Panc1 (cell line): ENCODE measurements around the gene GALNT10.

Source experiments
- POLR2AphosphoS5 ChIP-seq: IDR thresholded peaks from 2 replicates; pipeline ENCODE4 v1.6.1; 2012; ENCODE audit warnings: mild to moderate bottlenecking, low read depth, low read length, moderate library complexity
- SIN3A ChIP-seq: IDR thresholded peaks from 2 replicates; pipeline ENCODE4 v1.6.1; 2012; ENCODE audit warnings: low read depth, mild to moderate bottlenecking, low read length, moderate library complexity, borderline replicate concordance; ENCODE audit not compliant: insufficient read depth
- TCF7L2 ChIP-seq: IDR thresholded peaks from 2 replicates; pipeline ENCODE4 v1.6.1; 2011; ENCODE audit warnings: mild to moderate bottlenecking, low read depth, low read length, inconsistent platforms
- TF ChIP-seq, protein P1 (sequence below): fragments of 450-650 bp; IDR thresholded peaks from 2 replicates; pipeline ENCODE4 v1.5.1; 2017; ENCODE audit warnings: mild to moderate bottlenecking
- TF ChIP-seq, protein P2 (sequence below), 2 experiments: IDR thresholded peaks; 2 replicates each; pipeline ENCODE4 v1.6.1; 2011 to 2012; ENCODE audit warnings: low read depth in 2 of 2, control low read depth in 1 of 2, low read length in 1 of 2, mild to moderate bottlenecking in 1 of 2, moderate library complexity in 1 of 2; ENCODE audit not compliant: insufficient read depth in 1 of 2

GRCh38 chr5:154298065-154298464 lies 107.5 kb downstream of the GALNT10 start:
- TF ChIP-seq, protein P1, sequence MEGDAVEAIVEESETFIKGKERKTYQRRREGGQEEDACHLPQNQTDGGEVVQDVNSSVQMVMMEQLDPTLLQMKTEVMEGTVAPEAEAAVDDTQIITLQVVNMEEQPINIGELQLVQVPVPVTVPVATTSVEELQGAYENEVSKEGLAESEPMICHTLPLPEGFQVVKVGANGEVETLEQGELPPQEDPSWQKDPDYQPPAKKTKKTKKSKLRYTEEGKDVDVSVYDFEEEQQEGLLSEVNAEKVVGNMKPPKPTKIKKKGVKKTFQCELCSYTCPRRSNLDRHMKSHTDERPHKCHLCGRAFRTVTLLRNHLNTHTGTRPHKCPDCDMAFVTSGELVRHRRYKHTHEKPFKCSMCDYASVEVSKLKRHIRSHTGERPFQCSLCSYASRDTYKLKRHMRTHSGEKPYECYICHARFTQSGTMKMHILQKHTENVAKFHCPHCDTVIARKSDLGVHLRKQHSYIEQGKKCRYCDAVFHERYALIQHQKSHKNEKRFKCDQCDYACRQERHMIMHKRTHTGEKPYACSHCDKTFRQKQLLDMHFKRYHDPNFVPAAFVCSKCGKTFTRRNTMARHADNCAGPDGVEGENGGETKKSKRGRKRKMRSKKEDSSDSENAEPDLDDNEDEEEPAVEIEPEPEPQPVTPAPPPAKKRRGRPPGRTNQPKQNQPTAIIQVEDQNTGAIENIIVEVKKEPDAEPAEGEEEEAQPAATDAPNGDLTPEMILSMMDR = no peak
- TF ChIP-seq, protein P2, sequence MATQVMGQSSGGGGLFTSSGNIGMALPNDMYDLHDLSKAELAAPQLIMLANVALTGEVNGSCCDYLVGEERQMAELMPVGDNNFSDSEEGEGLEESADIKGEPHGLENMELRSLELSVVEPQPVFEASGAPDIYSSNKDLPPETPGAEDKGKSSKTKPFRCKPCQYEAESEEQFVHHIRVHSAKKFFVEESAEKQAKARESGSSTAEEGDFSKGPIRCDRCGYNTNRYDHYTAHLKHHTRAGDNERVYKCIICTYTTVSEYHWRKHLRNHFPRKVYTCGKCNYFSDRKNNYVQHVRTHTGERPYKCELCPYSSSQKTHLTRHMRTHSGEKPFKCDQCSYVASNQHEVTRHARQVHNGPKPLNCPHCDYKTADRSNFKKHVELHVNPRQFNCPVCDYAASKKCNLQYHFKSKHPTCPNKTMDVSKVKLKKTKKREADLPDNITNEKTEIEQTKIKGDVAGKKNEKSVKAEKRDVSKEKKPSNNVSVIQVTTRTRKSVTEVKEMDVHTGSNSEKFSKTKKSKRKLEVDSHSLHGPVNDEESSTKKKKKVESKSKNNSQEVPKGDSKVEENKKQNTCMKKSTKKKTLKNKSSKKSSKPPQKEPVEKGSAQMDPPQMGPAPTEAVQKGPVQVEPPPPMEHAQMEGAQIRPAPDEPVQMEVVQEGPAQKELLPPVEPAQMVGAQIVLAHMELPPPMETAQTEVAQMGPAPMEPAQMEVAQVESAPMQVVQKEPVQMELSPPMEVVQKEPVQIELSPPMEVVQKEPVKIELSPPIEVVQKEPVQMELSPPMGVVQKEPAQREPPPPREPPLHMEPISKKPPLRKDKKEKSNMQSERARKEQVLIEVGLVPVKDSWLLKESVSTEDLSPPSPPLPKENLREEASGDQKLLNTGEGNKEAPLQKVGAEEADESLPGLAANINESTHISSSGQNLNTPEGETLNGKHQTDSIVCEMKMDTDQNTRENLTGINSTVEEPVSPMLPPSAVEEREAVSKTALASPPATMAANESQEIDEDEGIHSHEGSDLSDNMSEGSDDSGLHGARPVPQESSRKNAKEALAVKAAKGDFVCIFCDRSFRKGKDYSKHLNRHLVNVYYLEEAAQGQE (IDR thresholded peaks at IDR 0.05; ENCODE audit: insufficient read depth in 1 of 2, low read depth in 2 of 2, low read length in 1 of 2) = no peak
- no peak for TF ChIP-seq TCF7L2
- TF ChIP-seq SIN3A = no peak
- TF ChIP-seq POLR2AphosphoS5 = no peak
